ENCODE data around the gene DHDDS. TPM values are rescaled to one million over a fixed set of nuclear protein-coding genes. Genes with fewer than 3 reads are reported as not detected.
"Not testable (repeated sequence)": the region's sequence is repeated elsewhere in the genome, so short reads cannot be mapped to it uniquely, and the experiment has no call there.

Gene DHDDS
- total RNA-seq, 1 donor from 2014 or later, result 60.2 TPM

- H3K27me3 Mint-ChIP-seq; intact Hi-C loops (cut with micrococcal nuclease); H3K4me3 Mint-ChIP-seq; H3K36me3 Mint-ChIP-seq (ENCODE audit: low read depth); DNase-seq; H3K4me1 Mint-ChIP-seq; H3K27ac Mint-ChIP-seq; H3K9me3 Mint-ChIP-seq: not testable (repeated sequence)
Observed at GRCh38 chr1:26510711-26511110, 78.6 kb downstream of the DHDDS start.

GRCh38 chr1:26515836-26516235 is 83.7 kb downstream of the DHDDS start:
- intact Hi-C loops (cut with micrococcal nuclease); H3K36me3 Mint-ChIP-seq (ENCODE audit: low read depth); H3K4me1 Mint-ChIP-seq; H3K9me3 Mint-ChIP-seq; H3K27ac Mint-ChIP-seq; H3K4me3 Mint-ChIP-seq; DNase-seq: not testable (repeated sequence)
- H3K27me3 Mint-ChIP-seq, result peaks cover 13% of the 10 kb centered on the region

GRCh38 chr1:26516987-26517765 is 85.1 kb downstream of the DHDDS start:
- Mint-ChIP-seq H3K4me3 (no peak overlapping the region), H3K36me3 (ENCODE audit: low read depth) (no peaks in the 10 kb centered on the region), H3K27ac (no peak overlapping the region), H3K27me3 (peaks cover 22% of the 10 kb centered on the region), H3K4me1 (no peaks in the 10 kb centered on the region), H3K9me3 (no peaks in the 10 kb centered on the region)
- no peak for DNase-seq
- intact Hi-C loops (cut with micrococcal nuclease), result no loop called here

- peaks cover 24% of the 10 kb centered on the region for H3K27me3 Mint-ChIP-seq
- DNase-seq, result no peak
- no peaks in the 10 kb centered on the region for H3K9me3 Mint-ChIP-seq
- H3K4me3 Mint-ChIP-seq, result no peak overlapping the region
- intact Hi-C loops (cut with micrococcal nuclease), result no loop called here
- no peaks in the 10 kb centered on the region for H3K36me3 Mint-ChIP-seq (ENCODE audit: low read depth)
- no peak overlapping the region for H3K27ac Mint-ChIP-seq
- H3K4me1 Mint-ChIP-seq, result no peaks in the 10 kb centered on the region
Observed at GRCh38 chr1:26517766-26518049, 85.6 kb downstream of the DHDDS start.

DNA sequence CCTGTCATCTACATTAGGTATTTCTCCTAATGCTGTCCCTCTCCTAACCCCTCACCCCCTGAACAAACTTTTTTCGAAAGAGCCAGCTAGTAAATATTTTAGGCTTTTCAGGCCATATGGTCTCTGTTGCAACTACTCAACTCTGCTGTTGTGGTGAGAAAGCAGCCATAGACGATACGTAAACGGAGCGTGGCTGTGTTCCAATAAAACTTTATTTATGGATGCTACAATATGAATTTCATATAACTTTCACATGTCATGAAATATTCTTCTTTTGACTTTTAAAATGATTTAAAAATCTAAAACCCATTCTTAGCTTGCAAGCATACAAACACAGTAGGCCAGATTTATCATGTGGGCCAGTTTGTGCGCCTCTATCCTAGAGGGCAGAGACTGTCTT is 86.2 kb downstream of the DHDDS start:
- intact Hi-C loops (cut with micrococcal nuclease), result no loop called here

GRCh38 chr1:26520339-26520738 is 88.2 kb downstream of the DHDDS start:
- intact Hi-C loops (cut with micrococcal nuclease), result no loop called here
- Mint-ChIP-seq H3K4me3 (no peak overlapping the region), H3K27me3 (peaks cover 36% of the 10 kb centered on the region), H3K4me1 (peaks cover 5% of the 10 kb centered on the region), H3K36me3 (ENCODE audit: low read depth) (no peaks in the 10 kb centered on the region), H3K9me3 (no peaks in the 10 kb centered on the region), H3K27ac (no peak overlapping the region)
- DNase-seq, result no peak

More for the DNA sequence above, 86.2 kb downstream of the DHDDS start:
- H3K27me3 Mint-ChIP-seq, result peaks cover 25% of the 10 kb centered on the region
- no peak for DNase-seq
- H3K27ac Mint-ChIP-seq, result no peak overlapping the region
- no peak overlapping the region for H3K4me3 Mint-ChIP-seq
- no peaks in the 10 kb centered on the region for H3K4me1 Mint-ChIP-seq
- H3K9me3 Mint-ChIP-seq, result no peaks in the 10 kb centered on the region
- no peaks in the 10 kb centered on the region for H3K36me3 Mint-ChIP-seq (ENCODE audit: low read depth)

Other genes starting within 250 kb of the DHDDS start
- gene CATSPER4, start 241.7 kb upstream of the DHDDS start, total RNA-seq, result not detected in 2 replicates
- 39.3 and 40.8 TPM in 2 replicates for gene CEP85, start 198.1 kb upstream of the DHDDS start, total RNA-seq
- 463 and 474 TPM in 2 replicates for gene SH3BGRL3, start 152.2 kb upstream of the DHDDS start, total RNA-seq
- 17.1 and 19.0 TPM in 2 replicates for gene UBXN11, start 125.7 kb upstream of the DHDDS start, total RNA-seq
- 295 and 297 TPM in 2 replicates for gene CD52, start 114.4 kb upstream of the DHDDS start, total RNA-seq
- gene CRYBG2, start 78.2 kb upstream of the DHDDS start, total RNA-seq, result 1.1 and 1.4 TPM in 2 replicates
- not detected in 2 replicates for gene ZNF683, start 59.6 kb upstream of the DHDDS start, total RNA-seq
- gene LIN28A, start 21.5 kb upstream of the DHDDS start, total RNA-seq, result not detected in 2 replicates
- gene HMGN2, start 40.1 kb downstream of the DHDDS start, total RNA-seq, result 528 and 545 TPM in 2 replicates
- 264 and 277 TPM in 2 replicates for gene RPS6KA1, start 97.4 kb downstream of the DHDDS start, total RNA-seq